Measurements from ENCODE around the gene ZNF512B.
"Not testable (repeated sequence)": the region's sequence is repeated elsewhere in the genome, so short reads cannot be mapped to it uniquely, and the experiment has no call there.

The ZNF512B gene

GRCh38 chr20:63934271-63935068 lies 35.3 kb downstream of the ZNF512B start:
- no peak for DNase-seq (ENCODE audit: low read depth)

DNA sequence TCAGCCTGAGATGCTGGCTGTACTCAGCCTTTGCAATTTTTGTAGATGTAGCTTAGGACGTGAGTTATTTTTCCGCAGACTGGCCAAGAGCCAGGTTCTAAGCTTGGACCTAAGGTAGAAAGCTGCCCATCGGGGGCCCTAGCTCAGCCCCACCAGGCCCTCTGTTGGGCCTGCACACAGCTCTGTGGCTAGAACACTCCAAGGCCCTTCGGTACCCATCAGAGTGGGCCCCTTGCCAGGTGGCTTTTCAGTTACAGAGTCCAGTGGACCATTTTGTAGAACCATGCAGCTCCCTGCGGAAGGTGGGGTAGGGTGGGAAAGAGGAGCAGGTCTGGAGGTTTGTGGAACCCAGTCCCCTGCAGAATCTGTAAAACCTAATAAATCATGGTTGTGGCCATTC lies 36.1 kb downstream of the ZNF512B start:
- DNase-seq (ENCODE audit: low read depth) = no peak

- DNase-seq (ENCODE audit: low read depth) = no peak
Measured at GRCh38 chr20:63932606-63933160, 37.0 kb downstream of the ZNF512B start.

GRCh38 chr20:63931735-63932134 lies 38.0 kb downstream of the ZNF512B start:
- DNase-seq (ENCODE audit: low read depth) = no peak

- no peak for DNase-seq (ENCODE audit: low read depth)
Measured at GRCh38 chr20:63930971-63931553, 38.7 kb downstream of the ZNF512B start.

- DNase-seq (ENCODE audit: low read depth) = not testable (repeated sequence)
Measured at GRCh38 chr20:63929473-63929883, 40.3 kb downstream of the ZNF512B start.

GRCh38 chr20:63929071-63929470 lies 40.7 kb downstream of the ZNF512B start:
- no peak for DNase-seq (ENCODE audit: low read depth)

- no peak for DNase-seq (ENCODE audit: low read depth)
Measured at GRCh38 chr20:63926298-63926697, 43.4 kb downstream of the ZNF512B start.

GRCh38 chr20:63924241-63924640 lies 45.5 kb downstream of the ZNF512B start:
- no peak for DNase-seq (ENCODE audit: low read depth)

DNA sequence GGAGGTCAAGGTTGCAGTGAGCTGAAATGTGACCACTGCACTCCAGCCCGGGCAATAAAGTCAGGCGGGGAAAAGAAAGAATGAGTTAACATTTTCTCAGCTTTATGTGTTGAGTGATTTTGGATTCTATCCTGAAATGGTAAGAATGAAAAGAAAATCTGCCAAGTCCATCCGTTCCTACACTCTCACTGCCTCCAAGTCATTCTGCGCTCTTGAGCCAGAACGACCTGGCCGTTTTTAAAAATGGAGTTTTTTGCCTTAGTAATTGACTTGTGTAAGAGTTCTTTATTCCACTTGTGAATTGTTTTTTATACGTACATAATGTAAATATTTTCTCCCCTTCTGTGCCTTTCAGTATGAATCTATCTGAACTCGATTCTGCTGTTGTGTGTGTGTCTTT lies 46.1 kb downstream of the ZNF512B start:
- DNase-seq (ENCODE audit: low read depth) = no peak

DNA sequence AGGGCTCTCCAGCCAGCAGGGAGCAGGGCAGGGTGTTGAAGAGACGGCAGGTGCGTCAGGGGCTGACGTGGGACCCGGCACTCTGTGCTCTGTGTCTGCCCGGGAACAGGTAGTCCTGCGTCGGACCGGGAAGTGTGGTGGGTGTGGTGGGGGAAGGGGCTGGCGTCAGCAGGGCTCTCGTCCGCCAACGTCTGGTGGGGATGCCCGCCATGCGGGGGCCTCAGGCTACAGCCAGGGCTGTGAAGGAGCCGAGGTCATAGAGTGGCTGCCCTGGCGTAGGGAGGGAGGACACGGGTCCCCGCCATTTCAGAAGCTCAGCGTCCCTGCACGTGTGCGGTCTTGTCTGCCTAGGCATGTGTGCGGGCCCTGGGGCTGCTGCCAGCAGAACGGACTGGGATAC lies 49.5 kb downstream of the ZNF512B start:
- DNase-seq (ENCODE audit: low read depth) = no peak

DNA sequence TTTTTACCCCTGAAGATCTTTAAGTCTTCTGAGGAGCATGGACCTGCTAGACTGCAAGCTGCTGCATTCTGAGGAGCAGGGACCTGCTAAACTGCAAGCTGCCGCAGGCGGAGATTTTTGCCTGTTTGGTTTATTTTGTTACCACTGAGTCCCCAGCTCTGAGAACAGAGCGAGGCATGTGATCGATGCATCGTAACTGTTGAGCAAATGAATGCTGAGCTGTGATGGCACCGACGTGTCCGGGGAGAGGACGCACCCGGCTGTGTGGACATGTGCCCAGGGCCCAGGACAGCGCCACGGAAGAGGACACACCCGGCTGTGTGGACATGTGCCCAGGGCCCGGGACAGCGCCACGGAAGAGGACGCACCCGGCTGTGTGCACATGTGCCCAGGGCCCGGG lies 50.6 kb downstream of the ZNF512B start:
- DNase-seq (ENCODE audit: low read depth) = no peak

DNA sequence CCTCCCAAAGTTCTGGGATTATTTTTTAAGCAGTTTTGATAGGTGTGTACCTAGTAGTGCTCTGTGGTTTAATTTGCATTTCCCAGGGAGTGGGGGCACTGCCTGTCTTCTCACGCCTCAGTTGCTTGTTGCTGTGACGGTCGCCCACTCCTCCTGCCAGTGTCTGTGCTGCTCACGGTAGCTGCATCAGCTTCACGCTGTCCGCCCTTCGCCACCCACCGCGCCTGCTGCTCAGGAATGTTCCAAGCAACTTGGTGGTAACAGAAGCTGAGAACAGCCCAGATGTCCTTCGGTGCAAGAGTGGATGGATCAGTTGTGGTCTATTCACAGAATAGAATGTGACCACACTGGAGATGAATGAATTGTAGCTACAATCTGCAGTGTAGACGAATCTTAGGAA lies 51.9 kb downstream of the ZNF512B start:
- no peak for DNase-seq (ENCODE audit: low read depth)

GRCh38 chr20:63916371-63916939 lies 53.3 kb downstream of the ZNF512B start:
- DNase-seq (ENCODE audit: low read depth) = not testable (repeated sequence)

GRCh38 chr20:63915471-63915870 lies 54.3 kb downstream of the ZNF512B start:
- DNase-seq (ENCODE audit: low read depth) = no peak

DNA sequence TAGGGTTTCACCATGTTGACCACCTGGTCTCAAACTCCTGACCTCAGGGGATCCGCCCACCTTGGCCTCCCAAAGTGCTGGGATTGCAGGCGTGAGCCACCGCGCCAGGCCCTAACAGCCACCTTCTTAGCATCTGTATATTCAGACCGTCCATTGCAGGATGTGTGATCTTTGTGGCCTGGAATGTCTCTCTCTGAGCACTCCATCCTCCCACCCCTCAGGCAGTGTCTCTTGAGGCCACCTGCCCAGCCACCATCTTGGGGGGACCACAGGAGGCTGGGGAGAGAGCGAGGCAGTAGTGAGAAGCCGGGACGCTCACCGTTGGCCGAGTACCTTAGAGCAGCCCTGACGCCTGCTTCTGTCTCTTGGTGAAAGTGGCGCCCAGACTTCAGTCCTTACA lies 56.0 kb downstream of the ZNF512B start:
- no peak for DNase-seq (ENCODE audit: low read depth)

- no peak for DNase-seq (ENCODE audit: low read depth)
Measured at GRCh38 chr20:63911176-63911575, 58.6 kb downstream of the ZNF512B start.

DNA sequence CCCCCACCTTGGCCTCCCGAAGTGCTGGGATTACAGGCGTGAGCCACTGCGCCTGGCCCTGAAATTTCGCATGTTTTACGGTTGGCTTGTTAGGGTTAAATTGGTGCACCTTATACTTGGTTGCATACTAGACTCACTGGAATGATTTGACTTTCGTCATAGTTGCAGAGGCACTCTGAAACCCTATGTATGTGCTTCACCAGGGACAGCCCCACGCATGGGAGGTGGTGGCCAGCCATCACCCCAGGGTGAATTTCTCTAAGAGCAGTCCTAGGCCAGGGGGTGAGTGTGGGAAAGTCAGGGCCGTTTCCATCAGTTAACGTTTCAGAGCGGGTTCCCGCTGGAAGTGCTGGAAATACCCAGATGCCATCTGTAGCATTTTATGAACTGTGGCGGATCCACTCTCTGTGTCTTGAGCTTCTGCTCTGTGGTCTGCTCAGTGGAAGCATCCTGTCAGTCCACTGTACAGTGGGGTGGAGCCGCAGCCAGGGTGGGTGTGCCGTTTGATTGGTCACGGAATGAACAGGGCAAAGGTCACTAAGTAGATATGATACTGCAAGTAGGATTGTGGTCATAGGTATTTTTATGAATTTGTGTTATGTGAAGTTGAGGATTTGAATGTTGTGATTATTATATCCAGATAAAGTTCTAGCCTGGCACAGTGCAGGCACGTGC lies 61.6 kb downstream of the ZNF512B start:
- no peak for DNase-seq (ENCODE audit: low read depth)

All from HS-27A (cell line).